ENCODE data around the gene MMRN2.

DNA sequence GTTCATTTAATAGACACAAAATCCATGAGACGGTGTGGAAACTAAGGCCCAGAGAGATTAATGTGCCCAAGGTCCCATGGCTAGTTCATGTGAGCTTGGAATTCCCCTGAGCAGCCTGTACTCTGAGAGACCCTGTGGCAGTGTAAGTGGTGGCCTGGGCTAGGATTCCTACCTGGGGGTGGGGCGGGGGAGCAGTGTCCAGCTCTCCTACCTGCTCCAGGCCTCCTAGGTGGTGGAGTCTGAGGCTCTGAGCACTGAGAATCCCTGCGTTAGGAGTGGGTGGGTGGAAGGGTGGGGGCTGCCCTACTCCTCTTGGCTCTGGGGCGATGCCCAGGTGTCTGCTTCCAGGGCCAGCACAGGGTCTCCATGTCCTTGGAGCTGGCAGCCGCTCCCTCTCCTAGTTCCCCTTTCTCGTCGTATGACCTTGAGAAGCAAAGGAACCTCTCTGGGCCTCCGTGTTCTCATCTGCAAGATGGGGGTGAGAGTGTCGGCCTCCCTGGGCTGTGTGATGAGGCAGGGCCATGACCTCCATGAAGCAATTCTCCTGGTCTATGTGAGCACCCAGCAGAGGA lies 3.5 kb upstream of the MMRN2 start:
- no peak for TF ChIP-seq NFRKB (IDR thresholded peaks at IDR 0.05)
- no peak for TF ChIP-seq PKNOX1 (IDR thresholded peaks at IDR 0.05)
- TF ChIP-seq FOXM1 (IDR thresholded peaks at IDR 0.05; ENCODE audit: borderline replicate concordance), result no peak
